Panc1 (cell line): ENCODE data around the gene HLCS. TPM values are rescaled to one million over a fixed set of nuclear protein-coding genes. Genes with fewer than 3 reads are reported as not detected.

Source experiments
- ATAC-seq: fragments of 200-7000 bp; cut with Tn5 transposase; 2 replicates; pipeline ENCODE4 v1.9.1; 2020; ENCODE audit warnings: mild to moderate bottlenecking, moderate library complexity
- BruUV-seq: library from RNA; stranded (reverse); fragments of 400-500 nt; replicated peaks from 2 replicates; lab custom pipeline; 2021; lab: Mats Ljungman, UMichigan
- CTCF ChIA-PET: fragments of 300-600 bp; sonication (Branson Sonifier 250); formaldehyde crosslinking; loops from one replicate; lab custom pipeline; 2022; ENCODE audit warnings: antibody characterized with exemption; lab: Charles Lee
- POLR2A ChIA-PET: fragments of 300-600 bp; sonication (Branson Sonifier 250); formaldehyde crosslinking; loops from one replicate; lab custom pipeline; 2022; ENCODE audit warnings: antibody characterized with exemption; lab: Charles Lee
- DNase-seq: peaks from one replicate; pipeline ENCODE4 v3.0.0-alpha.2; 2010; ENCODE audit warnings: low read depth, low spot score
- H3K27ac ChIP-seq: 2 replicates; pipeline ENCODE4 v1.5.1; 2011; ENCODE audit warnings: mild to moderate bottlenecking, low read length, inconsistent platforms
- H3K27me3 ChIP-seq: fragments of 200-500 bp; sonication (Bioruptor generic); 2 replicates; pipeline ENCODE4 v1.6.0; 2014; ENCODE audit warnings: low read length, inconsistent platforms; ENCODE audit not compliant: control insufficient read depth, insufficient read depth
- H3K36me3 ChIP-seq: fragments of 200-500 bp; sonication (Bioruptor generic); 2 replicates; pipeline ENCODE4 v1.5.1; 2014; ENCODE audit warnings: inconsistent platforms, mild to moderate bottlenecking, low read length, moderate library complexity; ENCODE audit not compliant: control insufficient read depth, insufficient read depth
- H3K4me1 ChIP-seq: 2 replicates; pipeline ENCODE4 v1.5.1; 2011; ENCODE audit warnings: inconsistent platforms, mild to moderate bottlenecking, low read length, moderate library complexity; ENCODE audit not compliant: control insufficient read depth, insufficient read depth
- H3K4me3 ChIP-seq, 2 experiments: 2 replicates each; pipeline ENCODE4 v1.5.1; 2011 to 2012; ENCODE audit warnings: low read depth in 2 of 2, low read length in 2 of 2, mild to moderate bottlenecking in 2 of 2, inconsistent platforms in 1 of 2, moderate library complexity in 1 of 2
- H3K9me3 ChIP-seq: fragments of 200-500 bp; sonication (Bioruptor generic); 2 replicates; pipeline ENCODE4 v1.5.1; 2014; ENCODE audit warnings: low read depth, mild to moderate bottlenecking, inconsistent platforms, low read length, moderate library complexity; ENCODE audit not compliant: control insufficient read depth, insufficient read depth
- CTCF ChIP-seq: fragments of 450-650 bp; IDR thresholded peaks from 2 replicates; pipeline ENCODE4 v1.5.1; 2017; ENCODE audit warnings: mild to moderate bottlenecking
- POLR2AphosphoS5 ChIP-seq: IDR thresholded peaks from 2 replicates; pipeline ENCODE4 v1.6.1; 2012; ENCODE audit warnings: mild to moderate bottlenecking, low read depth, low read length, moderate library complexity
- SIN3A ChIP-seq: IDR thresholded peaks from 2 replicates; pipeline ENCODE4 v1.6.1; 2012; ENCODE audit warnings: low read depth, mild to moderate bottlenecking, low read length, moderate library complexity, borderline replicate concordance; ENCODE audit not compliant: insufficient read depth
- TCF7L2 ChIP-seq: IDR thresholded peaks from 2 replicates; pipeline ENCODE4 v1.6.1; 2011; ENCODE audit warnings: mild to moderate bottlenecking, low read depth, low read length, inconsistent platforms
- in situ Hi-C: cut with HindIII; loops from 2 replicates; pipeline ENCODE4 v1.10.0; 2016; ENCODE audit warnings: low sequenced_read_pairs, low pct_unique_long_range_greater_than_20kb
- intact Hi-C: fragments of 100-400 bp; cut with micrococcal nuclease; formaldehyde crosslinking; loops from one replicate; pipeline ENCODE4 v1.10.0; 2022; ENCODE audit not compliant: unreplicated experiment
- total RNA-seq: library from RNA; stranded (reverse); gene quantifications from one replicate; pipeline ENCODE4 v1.2.1, GENCODE V29; 2021; ENCODE audit not compliant: unreplicated experiment
- TF ChIP-seq, protein P1 (sequence below), 2 experiments: IDR thresholded peaks; 2 replicates each; pipeline ENCODE4 v1.6.1; 2011 to 2012; ENCODE audit warnings: low read depth in 2 of 2, control low read depth in 1 of 2, low read length in 1 of 2, mild to moderate bottlenecking in 1 of 2, moderate library complexity in 1 of 2; ENCODE audit not compliant: insufficient read depth in 1 of 2

Gene HLCS
- total RNA-seq, 1 experiment from 2014 or later, result 15.3 TPM

DNA sequence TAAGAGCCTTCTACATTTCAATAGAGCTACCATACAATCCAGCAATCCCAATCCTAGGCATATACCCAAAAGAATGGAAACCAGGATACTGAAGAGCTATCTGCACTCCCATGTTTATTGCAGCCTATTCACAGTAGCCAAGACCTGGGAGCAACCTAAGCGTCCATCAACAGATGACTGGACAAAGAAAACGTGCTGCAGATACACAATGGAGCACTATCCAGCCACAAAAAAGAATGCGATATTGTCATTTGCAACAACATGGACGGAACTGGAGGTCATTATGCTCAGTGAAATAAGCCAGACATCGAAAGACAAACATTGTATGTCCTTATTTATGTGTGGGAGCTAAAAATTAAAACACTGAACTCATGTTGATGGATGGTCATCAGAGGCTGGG lies 115.3 kb downstream of the HLCS start:
- H3K4me1 ChIP-seq, result peaks cover 21% of the 10 kb centered on the region
- BruUV-seq, result no TSS peak
- TF ChIP-seq TCF7L2, result no peak
- no peak for TF ChIP-seq CTCF
- TF ChIP-seq POLR2AphosphoS5, result no peak
- TF ChIP-seq, protein P1, sequence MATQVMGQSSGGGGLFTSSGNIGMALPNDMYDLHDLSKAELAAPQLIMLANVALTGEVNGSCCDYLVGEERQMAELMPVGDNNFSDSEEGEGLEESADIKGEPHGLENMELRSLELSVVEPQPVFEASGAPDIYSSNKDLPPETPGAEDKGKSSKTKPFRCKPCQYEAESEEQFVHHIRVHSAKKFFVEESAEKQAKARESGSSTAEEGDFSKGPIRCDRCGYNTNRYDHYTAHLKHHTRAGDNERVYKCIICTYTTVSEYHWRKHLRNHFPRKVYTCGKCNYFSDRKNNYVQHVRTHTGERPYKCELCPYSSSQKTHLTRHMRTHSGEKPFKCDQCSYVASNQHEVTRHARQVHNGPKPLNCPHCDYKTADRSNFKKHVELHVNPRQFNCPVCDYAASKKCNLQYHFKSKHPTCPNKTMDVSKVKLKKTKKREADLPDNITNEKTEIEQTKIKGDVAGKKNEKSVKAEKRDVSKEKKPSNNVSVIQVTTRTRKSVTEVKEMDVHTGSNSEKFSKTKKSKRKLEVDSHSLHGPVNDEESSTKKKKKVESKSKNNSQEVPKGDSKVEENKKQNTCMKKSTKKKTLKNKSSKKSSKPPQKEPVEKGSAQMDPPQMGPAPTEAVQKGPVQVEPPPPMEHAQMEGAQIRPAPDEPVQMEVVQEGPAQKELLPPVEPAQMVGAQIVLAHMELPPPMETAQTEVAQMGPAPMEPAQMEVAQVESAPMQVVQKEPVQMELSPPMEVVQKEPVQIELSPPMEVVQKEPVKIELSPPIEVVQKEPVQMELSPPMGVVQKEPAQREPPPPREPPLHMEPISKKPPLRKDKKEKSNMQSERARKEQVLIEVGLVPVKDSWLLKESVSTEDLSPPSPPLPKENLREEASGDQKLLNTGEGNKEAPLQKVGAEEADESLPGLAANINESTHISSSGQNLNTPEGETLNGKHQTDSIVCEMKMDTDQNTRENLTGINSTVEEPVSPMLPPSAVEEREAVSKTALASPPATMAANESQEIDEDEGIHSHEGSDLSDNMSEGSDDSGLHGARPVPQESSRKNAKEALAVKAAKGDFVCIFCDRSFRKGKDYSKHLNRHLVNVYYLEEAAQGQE (IDR thresholded peaks at IDR 0.05; ENCODE audit: insufficient read depth in 1 of 2, low read depth in 2 of 2, low read length in 1 of 2), result no peak
- TF ChIP-seq SIN3A, result no peak
- DNase-seq (no peak), ATAC-seq (no peak)
- ChIA-PET POLR2A (no interaction called here), CTCF (interaction anchor here (0.7 kb wide), 1 partner anchor 247 kb away, joined by 3 read pairs; no protein-coding TSS in a partner anchor)
- H3K36me3 ChIP-seq, result no peaks in the 10 kb centered on the region
- H3K27ac ChIP-seq, result no peak overlapping the region
- H3K9me3 ChIP-seq, result no peaks in the 10 kb centered on the region
- H3K27me3 ChIP-seq, result no peaks in the 10 kb centered on the region
- intact Hi-C loops, result no loop called here
- in situ Hi-C loops, result no loop called here
- H3K4me3 ChIP-seq, result no peak overlapping the region

- BruUV-seq, result no TSS peak
- in situ Hi-C loops, result no loop called here
- ATAC-seq (no peak), DNase-seq (no peak)
- H3K9me3 ChIP-seq, result no peaks in the 10 kb centered on the region
- ChIA-PET CTCF (no interaction called here), POLR2A (no interaction called here)
- H3K4me3 ChIP-seq, result no peak overlapping the region
- H3K36me3 ChIP-seq, result no peaks in the 10 kb centered on the region
- H3K4me1 ChIP-seq, result peaks cover 21% of the 10 kb centered on the region
- no peak overlapping the region for H3K27ac ChIP-seq
- TF ChIP-seq, protein P1 (IDR thresholded peaks at IDR 0.05; ENCODE audit: insufficient read depth in 1 of 2, low read depth in 2 of 2, low read length in 1 of 2), result no peak
- TF ChIP-seq TCF7L2, result no peak
- TF ChIP-seq POLR2AphosphoS5, result no peak
- no peak for TF ChIP-seq CTCF
- intact Hi-C loops, result no loop called here
- H3K27me3 ChIP-seq, result no peaks in the 10 kb centered on the region
These were observed 116.1 kb downstream of the HLCS start for GRCh38 chr21:36850372-36850771.
